Natural killer cell (primary cell): ENCODE data around the gene LRRC1. TPM values are rescaled to one million over a fixed set of nuclear protein-coding genes. Genes with fewer than 3 reads are reported as not detected.

Experiments
- ATAC-seq, 3 donors: fragments of 150-1000 bp in 2 of 3; fragments of 200-7000 bp in 1 of 3; cut with Tn5 transposase; 1 replicate in 1 of 3; 2 replicates in 2 of 3; pipeline ENCODE4 v1.10.0; 2021; ENCODE audit warnings: mild to moderate bottlenecking in 2 of 3, moderate library complexity in 2 of 3
- DNase-seq, 2 donors: peaks; one replicate each; pipeline versions ENCODE4 v3.0.0 to v3.0.0-alpha.2; 2013 to 2021; ENCODE audit warnings: mixed read lengths in 1 of 2
- H3K27ac ChIP-seq: one replicate; pipeline ENCODE4 v1.5.1; 2013; ENCODE audit warnings: mild to moderate bottlenecking, low read length
- H3K27me3 ChIP-seq: one replicate; pipeline ENCODE4 v1.6.1; 2013; ENCODE audit warnings: low read length; ENCODE audit not compliant: control insufficient read depth, insufficient read depth
- H3K36me3 ChIP-seq: one replicate; pipeline ENCODE4 v1.6.1; 2013; ENCODE audit warnings: low read length; ENCODE audit not compliant: control insufficient read depth, insufficient read depth
- H3K4me1 ChIP-seq: one replicate; pipeline ENCODE4 v1.6.1; 2013; ENCODE audit warnings: low read length; ENCODE audit not compliant: control insufficient read depth, insufficient read depth
- H3K4me3 ChIP-seq: one replicate; pipeline ENCODE4 v1.5.1; 2013; ENCODE audit warnings: low read length
- H3K9me3 ChIP-seq: one replicate; pipeline ENCODE4 v1.6.1; 2013; ENCODE audit warnings: low read length; ENCODE audit not compliant: control insufficient read depth, insufficient read depth
- H3K27ac Mint-ChIP-seq, 2 donors: one replicate each; pipeline ENCODE4 v1.8.0; 2022; ENCODE audit warnings: mild to moderate bottlenecking in 2 of 2, mixed read lengths in 2 of 2, moderate library complexity in 1 of 2
- H3K27me3 Mint-ChIP-seq, 2 donors: one replicate each; pipeline ENCODE4 v1.8.0; 2022; ENCODE audit warnings: low read depth in 2 of 2, mixed read lengths in 2 of 2
- H3K36me3 Mint-ChIP-seq: one replicate; pipeline ENCODE4 v1.8.0; 2022; ENCODE audit warnings: mixed read lengths
- H3K4me1 Mint-ChIP-seq, 2 donors: one replicate each; pipeline ENCODE4 v1.8.0; 2022; ENCODE audit warnings: mixed read lengths in 2 of 2
- H3K4me3 Mint-ChIP-seq: one replicate; pipeline ENCODE4 v1.8.0; 2022; ENCODE audit warnings: mild to moderate bottlenecking, moderate library complexity, mixed read lengths
- H3K9me3 Mint-ChIP-seq, 2 donors: one replicate each; pipeline ENCODE4 v1.8.0; 2022; ENCODE audit warnings: mixed read lengths in 2 of 2
- CTCF ChIP-seq: fragments of 200-600 bp; IDR thresholded peaks from one replicate; pipeline ENCODE4 v1.8.0; 2022; ENCODE audit warnings: antibody characterized with exemption
- WGBS: methylation state at CpG from one replicate; pipeline ENCODE4 v1.1.7; 2013; ENCODE audit warnings: missing lambda C conversion rate; ENCODE audit not compliant: insufficient coverage; 5-methylcytosine and 5-hydroxymethylcytosine counted together
- intact Hi-C: fragments of 100-400 bp; cut with micrococcal nuclease; formaldehyde crosslinking; loops from one replicate; pipeline ENCODE4 v1.14.2; 2022
- total RNA-seq, 4 donors: library from RNA; stranded (reverse); fragments of 120-200 nt in 1 of 4; gene quantifications; one replicate each; pipeline versions ENCODE4 v1.2.3 to v1.2.4, GENCODE V29; 2013 to 2022

LRRC1 gene
- total RNA-seq, 3 donors from 2014 or later (not counting 1 experiment from before 2014, with no cell fraction given) = 2.0 to 5.6 (median 3.7) TPM

GRCh38 chr6:53887316-53887715 is 92.5 kb downstream of the LRRC1 start:
- Mint-ChIP-seq H3K9me3 (no peaks in the 10 kb centered on the region), H3K27me3 (no peaks in the 10 kb centered on the region), H3K27ac (no peak overlapping the region), H3K4me1 (no peaks in the 10 kb centered on the region), H3K36me3 (no peaks in the 10 kb centered on the region), H3K4me3 (no peak overlapping the region)
- ATAC-seq (no peak), DNase-seq (no peak)
- no peaks in the 10 kb centered on the region for H3K36me3 ChIP-seq
- no peak overlapping the region for H3K27ac ChIP-seq
- H3K27me3 ChIP-seq = no peaks in the 10 kb centered on the region
- 100% methylated on average over 1 of the region's 2 CpGs for WGBS
- intact Hi-C loops = no loop called here
- H3K4me1 ChIP-seq = no peaks in the 10 kb centered on the region
- H3K9me3 ChIP-seq = no peaks in the 10 kb centered on the region
- TF ChIP-seq CTCF = no peak
- no peak overlapping the region for H3K4me3 ChIP-seq

GRCh38 chr6:53888931-53889330 is 94.1 kb downstream of the LRRC1 start:
- Mint-ChIP-seq H3K9me3 (no peaks in the 10 kb centered on the region), H3K4me3 (no peak overlapping the region), H3K27ac (no peak overlapping the region), H3K4me1 (peaks cover 0 to 3% of the 10 kb centered on the region in 2 donors), H3K27me3 (no peaks in the 10 kb centered on the region), H3K36me3 (no peaks in the 10 kb centered on the region)
- no CpG with 5 or more reads among the region's 1 CpG for WGBS
- Histone ChIP-seq H3K4me3 (no peak overlapping the region), H3K27me3 (no peaks in the 10 kb centered on the region), H3K36me3 (no peaks in the 10 kb centered on the region), H3K4me1 (peaks cover under 1% of the 10 kb centered on the region), H3K27ac (no peak overlapping the region), H3K9me3 (no peaks in the 10 kb centered on the region)
- intact Hi-C loops = no loop called here
- no peak for ATAC-seq
- DNase-seq = no peak
- TF ChIP-seq CTCF = no peak

DNA sequence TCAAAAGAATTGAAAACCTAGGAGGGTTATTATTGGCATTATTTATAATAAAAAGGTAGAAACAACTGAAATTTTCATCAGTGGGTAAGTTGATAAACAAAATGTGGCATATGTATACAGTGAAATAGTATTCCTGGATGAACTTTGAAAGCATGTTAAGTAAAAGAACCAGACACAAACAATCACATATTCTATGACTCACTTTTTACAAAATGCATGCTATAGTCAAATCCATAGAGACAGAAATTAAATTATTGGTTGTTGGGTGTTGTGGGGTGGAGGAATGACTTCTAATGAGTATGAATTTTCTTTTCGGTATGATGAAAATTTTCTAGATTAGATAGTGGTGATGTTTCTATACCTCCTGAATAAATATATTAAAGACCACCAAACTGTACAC is 94.6 kb downstream of the LRRC1 start:
- no peak for TF ChIP-seq CTCF
- Mint-ChIP-seq H3K4me3 (no peak overlapping the region), H3K9me3 (no peaks in the 10 kb centered on the region), H3K27ac (no peak overlapping the region), H3K27me3 (no peaks in the 10 kb centered on the region), H3K36me3 (no peaks in the 10 kb centered on the region), H3K4me1 (peaks cover 4 to 8% of the 10 kb centered on the region in 2 donors)
- no peak overlapping the region for H3K4me3 ChIP-seq
- no peaks in the 10 kb centered on the region for H3K36me3 ChIP-seq
- no CpG with 5 or more reads among the region's 1 CpG for whole genome bisulfite sequencing
- no peak for ATAC-seq
- peaks cover 4% of the 10 kb centered on the region for H3K4me1 ChIP-seq
- H3K9me3 ChIP-seq = no peaks in the 10 kb centered on the region
- no peak for DNase-seq
- H3K27ac ChIP-seq = no peak overlapping the region
- H3K27me3 ChIP-seq = no peaks in the 10 kb centered on the region
- intact Hi-C loops = no loop called here

GRCh38 chr6:53892707-53893106 is 97.9 kb downstream of the LRRC1 start:
- Mint-ChIP-seq H3K27ac (no peak overlapping the region), H3K36me3 (no peaks in the 10 kb centered on the region), H3K4me1 (peaks cover 6 to 10% of the 10 kb centered on the region in 2 donors), H3K4me3 (no peak overlapping the region), H3K9me3 (no peaks in the 10 kb centered on the region), H3K27me3 (no peaks in the 10 kb centered on the region)
- 94% methylated on average over 1 of the region's 1 CpG for WGBS
- H3K27ac ChIP-seq = no peak overlapping the region
- H3K27me3 ChIP-seq = no peaks in the 10 kb centered on the region
- DNase-seq = no peak
- no peaks in the 10 kb centered on the region for H3K9me3 ChIP-seq
- peaks cover 4% of the 10 kb centered on the region for H3K4me1 ChIP-seq
- TF ChIP-seq CTCF = no peak
- ATAC-seq = no peak
- H3K4me3 ChIP-seq = no peak overlapping the region
- intact Hi-C loops = no loop called here
- H3K36me3 ChIP-seq = peaks cover 4% of the 10 kb centered on the region
